Neural cell (in vitro differentiated cells): ENCODE results near the gene GDF11.

Source experiments
- CTCF ChIP-seq: fragments of 450-650 bp; IDR thresholded peaks from 2 replicates; pipeline ENCODE4 v1.5.1; 2014; ENCODE audit warnings: antibody characterized with exemption, mild to moderate bottlenecking, moderate library complexity; ENCODE audit not compliant: poor library complexity, severe bottlenecking
- EZH2 ChIP-seq: fragments of 200-600, 300-800 bp; shearing (Covaris generic), sonication (generic); IDR thresholded peaks from 2 replicates; pipeline ENCODE4 v1.6.1; 2014; ENCODE audit warnings: antibody characterized with exemption, low read length, borderline replicate concordance, mild to moderate bottlenecking; ENCODE audit not compliant: insufficient read depth, poor library complexity, severe bottlenecking
- POLR2AphosphoS5 ChIP-seq: IDR thresholded peaks from 2 replicates; pipeline ENCODE4 v1.6.1; 2012
- RAD21 ChIP-seq: fragments of 450-650 bp; conservative IDR thresholded peaks from 2 replicates; pipeline ENCODE4 v1.6.1; 2014; ENCODE audit warnings: antibody characterized with exemption, mild to moderate bottlenecking, moderate library complexity
- REST ChIP-seq: IDR thresholded peaks from 2 replicates; pipeline ENCODE4 v1.6.1; 2012; ENCODE audit warnings: borderline replicate concordance
- SMC3 ChIP-seq: fragments of 450-650 bp; conservative IDR thresholded peaks from 2 replicates; pipeline ENCODE4 v1.6.1; 2014; ENCODE audit warnings: antibody characterized with exemption, mild to moderate bottlenecking, moderate library complexity; ENCODE audit not compliant: poor library complexity
- TAF1 ChIP-seq: IDR thresholded peaks from 2 replicates; pipeline ENCODE4 v1.6.1; 2012; ENCODE audit warnings: low read depth

GRCh38 chr12:55739025-55739378 is 3.9 kb upstream of the GDF11 start:
- no peak for TF ChIP-seq CTCF
- no peak for TF ChIP-seq SMC3
- TF ChIP-seq POLR2AphosphoS5, result no peak
- TF ChIP-seq EZH2, result no peak
- no peak for TF ChIP-seq RAD21
- no peak for TF ChIP-seq REST
- no peak for TF ChIP-seq TAF1
